ACHN (cell line): ENCODE data around the gene SOX14.

Source experiments
- DNase-seq: peaks from one replicate; pipeline ENCODE4 v3.0.0-alpha.2; 2015
- in situ Hi-C: cut with HindIII; loops from 2 replicates; pipeline ENCODE4 v1.10.0; 2017; ENCODE audit warnings: low sequenced_read_pairs, low pct_ligation_motif_present, low pct_unique_long_range_greater_than_20kb

The SOX14 gene

DNA sequence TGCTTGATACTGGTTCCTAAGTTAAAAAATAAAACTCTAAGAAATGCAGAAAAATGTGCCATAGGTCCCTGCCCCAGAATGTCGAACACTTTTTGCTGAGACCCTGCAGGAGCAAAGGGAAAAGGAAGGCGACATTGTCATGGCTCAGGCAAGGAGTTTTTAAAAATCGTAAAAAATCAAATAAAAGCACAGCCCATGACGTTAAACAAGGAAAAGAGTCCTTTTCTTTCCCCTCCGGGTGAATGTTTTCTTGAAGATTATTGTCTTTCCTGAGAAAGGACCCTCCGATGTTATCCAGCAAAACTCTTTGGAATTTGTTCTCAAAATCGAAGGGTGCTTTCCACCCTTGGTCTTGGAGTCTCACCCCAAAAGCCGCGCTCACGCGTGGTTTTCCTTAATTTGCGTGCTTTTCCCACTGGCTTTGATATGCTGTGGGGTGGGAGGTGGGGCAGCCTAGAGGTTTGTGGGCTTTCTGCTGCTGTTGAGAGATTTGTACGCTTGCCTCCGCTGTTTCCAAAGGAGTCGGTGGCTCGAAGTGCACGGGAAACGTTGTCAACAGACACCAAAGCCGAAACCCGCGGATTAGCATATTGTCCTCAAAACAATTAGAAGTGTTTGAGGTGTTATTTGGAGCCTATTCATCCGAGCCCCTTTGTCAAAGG, 2.9 kb downstream of the SOX14 start:
- in situ Hi-C loops, result no loop called here
- no peak for DNase-seq

DNA sequence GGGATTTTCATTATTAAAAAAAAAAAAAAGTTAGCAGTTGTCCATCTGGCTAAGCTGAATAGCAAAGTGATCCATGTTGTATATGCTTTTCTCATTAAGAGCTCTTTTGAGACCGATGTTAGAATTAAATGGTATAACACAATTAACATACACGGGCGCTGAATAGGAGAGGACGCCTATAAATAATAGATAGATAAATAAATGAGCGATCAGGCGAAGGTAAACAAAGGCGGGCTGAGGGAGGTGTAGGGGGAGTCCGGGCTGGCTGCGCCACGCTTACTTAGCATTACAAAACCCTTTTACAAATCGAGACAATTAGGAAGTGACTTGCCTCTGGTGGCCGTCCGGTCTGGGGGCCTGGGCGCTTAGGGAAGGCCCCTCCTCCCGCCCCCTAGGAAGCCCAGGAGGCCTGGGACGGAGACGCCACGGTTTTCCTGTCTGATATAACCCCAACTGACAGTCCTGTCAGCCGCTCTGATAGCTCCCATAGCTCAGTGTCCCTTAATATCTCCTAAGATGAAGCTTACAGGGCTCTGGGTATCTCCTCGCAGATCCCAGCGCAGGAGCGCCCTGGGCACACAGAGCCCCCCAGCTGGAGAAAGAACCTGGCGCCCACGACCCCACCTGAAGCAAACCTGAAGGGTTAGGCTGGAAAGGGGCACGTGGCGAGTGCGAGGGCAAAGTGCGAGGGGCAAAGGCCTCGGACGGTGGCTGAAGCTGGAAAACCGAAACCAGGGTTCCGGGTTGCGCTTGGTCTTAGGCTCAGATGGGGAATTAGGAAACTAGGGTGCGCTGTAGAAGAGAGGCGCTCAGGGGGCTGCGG, 3.6 kb downstream of the SOX14 start:
- in situ Hi-C loops, result no loop called here
- DNase-seq, result no peak

- no peak for DNase-seq
- in situ Hi-C loops, result no loop called here
These were observed 4.5 kb downstream of the SOX14 start for GRCh38 chr3:137768361-137769321.

DNA sequence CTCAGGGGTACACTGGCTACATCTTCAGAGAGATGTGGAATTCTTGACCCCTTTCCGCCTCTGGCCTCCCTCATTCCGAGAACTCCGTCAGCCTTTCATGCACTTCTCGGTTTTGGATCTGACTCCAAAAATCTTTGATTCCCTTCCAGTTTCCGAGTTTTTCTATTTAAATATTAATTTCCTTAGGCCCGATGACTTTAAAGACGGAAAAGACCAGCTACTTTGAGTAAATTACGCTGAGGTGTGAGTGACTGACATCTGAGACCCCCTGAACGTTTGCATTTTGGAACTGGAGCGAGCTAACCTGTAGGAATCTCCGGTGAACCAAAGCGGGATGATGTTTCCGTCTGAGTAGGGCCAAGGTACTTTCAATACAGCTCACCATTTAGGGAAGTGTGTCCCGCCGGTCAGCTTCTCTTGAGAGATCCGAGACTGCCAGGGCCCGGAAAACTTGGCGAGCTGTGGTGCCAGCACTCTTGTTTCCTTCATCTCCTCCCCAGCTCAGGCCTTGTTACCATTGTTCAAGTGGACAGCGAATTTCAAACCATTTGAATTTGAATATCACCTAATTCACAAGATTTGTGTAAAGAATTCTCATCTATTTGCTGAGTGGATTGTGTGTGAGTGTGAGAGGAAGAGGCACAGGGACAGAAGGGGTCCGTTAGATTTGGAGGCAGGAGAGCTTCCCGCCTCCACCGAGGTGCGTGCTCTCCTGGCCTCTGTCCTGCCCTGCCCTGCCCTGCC, 5.4 kb downstream of the SOX14 start:
- no peak for DNase-seq
- in situ Hi-C loops, result no loop called here

DNA sequence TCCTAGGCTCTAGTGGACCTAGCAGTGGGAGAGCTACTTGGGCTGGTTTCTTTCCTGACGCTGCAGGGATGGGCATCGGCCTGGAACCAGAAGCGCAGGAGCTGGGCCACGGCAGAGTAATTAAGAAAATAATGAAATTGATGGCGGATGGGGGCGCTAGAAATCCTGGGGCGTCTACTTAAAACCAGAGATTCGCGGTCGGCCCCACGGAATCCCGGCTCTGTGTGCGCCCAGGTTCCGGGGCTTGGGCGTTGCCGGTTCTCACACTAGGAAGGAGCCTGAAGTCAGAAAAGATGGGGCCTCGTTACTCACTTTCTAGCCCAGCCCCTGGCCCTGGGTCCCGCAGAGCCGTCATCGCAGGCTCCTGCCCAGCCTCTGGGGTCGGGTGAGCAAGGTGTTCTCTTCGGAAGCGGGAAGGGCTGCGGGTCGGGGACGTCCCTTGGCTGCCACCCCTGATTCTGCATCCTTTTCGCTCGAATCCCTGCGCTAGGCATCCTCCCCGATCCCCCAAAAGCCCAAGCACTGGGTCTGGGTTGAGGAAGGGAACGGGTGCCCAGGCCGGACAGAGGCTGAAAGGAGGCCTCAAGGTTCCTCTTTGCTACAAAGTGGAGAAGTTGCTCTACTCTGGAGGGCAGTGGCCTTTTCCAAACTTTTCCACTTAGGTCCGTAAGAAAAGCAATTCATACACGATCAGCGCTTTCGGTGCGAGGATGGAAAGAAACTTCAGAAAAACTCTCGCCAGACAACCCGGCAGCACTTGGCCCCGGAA, 6.1 kb downstream of the SOX14 start:
- in situ Hi-C loops, result no loop called here
- DNase-seq, result no peak

DNA sequence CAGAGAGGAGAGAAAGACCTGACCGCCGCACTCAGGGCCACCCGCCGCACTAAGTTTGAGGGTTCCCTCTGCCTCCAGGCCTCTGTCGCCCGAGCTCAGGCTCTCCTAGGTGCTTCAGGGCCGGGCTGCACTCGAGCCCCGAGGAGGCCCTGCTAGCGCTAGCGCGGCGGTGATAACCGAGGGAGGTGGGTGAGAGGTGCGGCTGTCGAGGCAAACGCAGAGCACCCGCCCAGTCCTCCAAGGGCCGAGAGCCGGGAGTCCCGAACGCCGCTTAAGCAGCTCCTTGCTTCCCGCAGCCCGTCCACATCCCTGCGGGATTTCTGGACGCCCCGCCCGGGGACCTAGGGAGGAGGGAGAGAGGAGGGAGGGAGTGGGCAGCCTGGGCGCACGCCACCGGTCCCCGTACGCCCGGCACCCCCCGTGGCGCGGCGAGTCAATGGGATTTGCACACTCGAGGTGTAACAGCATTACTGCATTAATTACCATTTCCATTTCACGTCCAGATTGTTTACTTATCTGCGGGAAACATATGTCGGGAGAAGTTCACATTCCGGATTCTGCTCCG, 6.8 kb downstream of the SOX14 start:
- in situ Hi-C loops, result no loop called here
- DNase-seq, result no peak

- in situ Hi-C loops, result no loop called here
- no peak for DNase-seq
These were observed 7.5 kb downstream of the SOX14 start for GRCh38 chr3:137771401-137772213.

DNA sequence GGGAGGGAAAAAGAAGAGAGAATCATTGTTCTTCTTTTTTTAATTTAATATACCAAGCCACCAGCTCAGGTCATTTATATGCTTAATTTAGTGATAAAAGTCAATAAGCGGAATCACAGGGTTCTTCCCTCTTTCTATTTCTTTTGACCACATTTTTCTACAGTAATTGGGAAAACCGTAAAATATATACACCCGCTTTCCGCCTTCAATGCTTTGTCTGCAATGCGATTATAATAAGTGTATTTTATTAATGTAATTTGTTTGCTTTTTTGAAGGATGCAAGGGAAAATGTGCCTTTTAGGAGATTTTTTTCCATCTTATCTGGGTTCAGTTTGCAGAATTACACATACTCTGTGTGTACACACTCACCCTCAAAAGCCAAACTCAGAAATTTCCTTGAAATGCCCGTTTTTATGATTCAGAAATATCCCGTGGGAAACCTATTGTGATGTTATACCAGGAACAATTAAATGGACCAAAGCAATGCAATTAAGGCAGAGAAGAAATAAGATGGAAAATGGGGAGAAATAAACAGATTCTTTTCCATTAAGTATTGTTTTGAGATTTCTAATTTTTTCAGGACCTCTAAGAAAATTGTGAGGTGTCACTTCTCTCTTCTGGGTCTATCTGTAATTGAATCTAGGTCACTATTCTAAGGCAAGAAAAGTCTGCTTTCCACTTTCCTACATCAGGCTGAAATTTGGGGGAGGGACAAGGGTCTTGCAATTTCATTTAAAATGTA, 8.3 kb downstream of the SOX14 start:
- no peak for DNase-seq
- in situ Hi-C loops, result no loop called here

DNA sequence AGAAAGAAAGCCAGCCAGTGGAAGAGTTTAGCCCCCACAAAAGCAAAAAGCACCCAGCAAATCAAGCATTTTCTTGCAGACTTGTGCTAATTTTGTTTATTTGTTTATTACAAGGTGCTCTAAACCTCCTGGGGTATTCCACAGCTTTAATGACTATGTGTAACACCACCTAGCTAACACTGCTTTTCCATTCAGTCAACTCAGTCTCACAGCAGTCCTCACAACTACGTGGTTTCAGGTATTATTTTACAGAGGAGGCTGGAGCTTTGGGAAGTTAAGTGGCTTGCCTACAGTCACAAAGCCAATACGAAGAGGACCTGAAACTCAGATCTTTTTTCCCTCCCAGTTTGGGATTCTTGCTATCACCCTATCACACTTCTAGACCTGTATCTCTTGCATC, 14.8 kb downstream of the SOX14 start:
- in situ Hi-C loops, result no loop called here
- no peak for DNase-seq

- no peak for DNase-seq
- in situ Hi-C loops, result no loop called here
These were observed 23.4 kb downstream of the SOX14 start for GRCh38 chr3:137787529-137787928.

DNA sequence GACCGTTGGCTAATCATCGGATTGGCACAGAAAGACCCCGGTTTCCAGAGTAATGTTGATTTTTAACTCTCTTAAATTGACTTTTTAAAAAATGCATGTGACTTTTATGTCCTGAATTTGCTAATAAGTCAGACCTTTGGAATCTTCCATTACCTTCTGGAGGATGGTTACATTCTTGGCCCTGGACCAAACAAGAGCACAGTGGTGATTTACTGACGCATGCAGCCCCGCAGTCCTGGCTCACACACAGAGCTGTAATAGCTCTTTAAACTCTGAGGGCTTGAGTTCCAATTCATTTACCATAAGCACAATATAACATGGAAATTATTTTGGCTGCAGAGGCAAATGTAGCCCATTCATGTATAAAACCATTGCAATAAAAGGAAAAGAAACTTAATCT, 25.1 kb downstream of the SOX14 start:
- DNase-seq, result no peak
- in situ Hi-C loops, result no loop called here

- peak; percentile 11 for DNase-seq
These were observed 28.6 kb downstream of the SOX14 start for GRCh38 chr3:137792626-137793271.

DNA sequence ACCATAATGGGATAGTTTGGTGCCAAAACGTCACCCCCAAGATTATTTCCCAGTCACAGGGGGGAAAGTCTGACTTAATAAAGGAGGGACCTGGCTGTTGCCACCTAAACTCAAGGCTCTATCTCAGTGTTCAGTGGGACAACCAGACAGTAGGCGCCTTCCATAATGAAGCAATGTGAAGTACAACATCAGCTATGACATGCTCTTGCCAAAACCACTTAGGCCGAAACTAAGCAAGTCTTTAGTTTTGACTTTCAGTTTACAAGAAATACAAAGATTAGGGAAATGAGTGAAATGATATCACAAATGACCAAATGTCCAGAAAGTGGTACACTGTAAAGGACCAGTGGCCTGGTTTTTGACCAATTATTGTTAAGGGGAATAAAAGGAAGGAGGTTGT, 32.9 kb downstream of the SOX14 start:
- DNase-seq, result no peak

More at GRCh38 chr3:137792626-137793271, 28.6 kb downstream of the SOX14 start:
- in situ Hi-C loops, result no loop called here

GRCh38 chr3:137803215-137803614, 39.1 kb downstream of the SOX14 start:
- no peak for DNase-seq
- in situ Hi-C loops, result no loop called here

More for the DNA sequence above, 32.9 kb downstream of the SOX14 start:
- in situ Hi-C loops, result no loop called here

DNA sequence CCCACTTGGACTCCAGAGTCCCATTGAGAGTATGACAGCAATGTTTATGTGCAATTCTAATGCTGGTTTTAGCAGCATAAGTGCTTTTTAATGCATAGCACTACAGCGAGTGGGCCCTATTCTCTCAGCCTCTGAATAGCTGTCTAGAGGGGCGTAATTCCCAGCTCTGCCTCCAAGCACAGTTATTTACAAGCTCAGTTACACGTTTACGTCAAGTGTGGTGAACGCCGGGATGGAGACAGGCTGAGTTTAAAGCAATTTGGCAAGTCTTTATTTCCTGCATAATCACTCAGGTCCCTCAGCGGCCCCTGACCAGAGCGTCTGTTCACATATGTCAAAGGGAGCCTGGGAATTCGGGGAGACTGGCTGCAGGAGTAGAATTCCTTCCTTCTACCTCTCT, 43.9 kb downstream of the SOX14 start:
- in situ Hi-C loops, result no loop called here
- no peak for DNase-seq

DNA sequence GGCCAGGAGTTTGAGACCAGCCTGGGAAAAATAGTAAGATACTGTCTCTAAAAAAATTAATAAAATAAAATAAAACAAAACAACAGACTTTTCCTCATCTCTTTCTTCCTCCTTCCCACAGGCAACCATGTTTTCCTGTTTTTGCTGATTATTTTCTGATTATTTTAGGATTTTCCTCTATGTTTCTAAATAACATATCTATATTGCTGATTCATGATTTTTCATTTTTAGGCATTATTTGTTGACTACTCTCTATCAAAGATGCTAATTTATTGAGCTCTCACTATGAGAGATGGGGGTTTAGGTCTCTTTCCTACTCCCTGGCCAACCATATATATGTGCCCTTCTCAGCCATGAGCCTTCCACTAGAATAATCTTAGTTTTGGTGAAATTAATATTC, 45.4 kb downstream of the SOX14 start:
- in situ Hi-C loops, result no loop called here
- no peak for DNase-seq
